Inflammatory macrophage treated with lipopolysaccharide for 4 hours (primary cell): Measurements from ENCODE around the gene AGRP.
"Not testable (repeated sequence)": the region's sequence is repeated elsewhere in the genome, so short reads cannot be mapped to it uniquely, and the experiment has no call there.

Experiments
- DNase-seq: peaks from one replicate; pipeline ENCODE4 v3.0.0-alpha.2; 2020

The AGRP gene, protein sequence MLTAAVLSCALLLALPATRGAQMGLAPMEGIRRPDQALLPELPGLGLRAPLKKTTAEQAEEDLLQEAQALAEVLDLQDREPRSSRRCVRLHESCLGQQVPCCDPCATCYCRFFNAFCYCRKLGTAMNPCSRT

DNA sequence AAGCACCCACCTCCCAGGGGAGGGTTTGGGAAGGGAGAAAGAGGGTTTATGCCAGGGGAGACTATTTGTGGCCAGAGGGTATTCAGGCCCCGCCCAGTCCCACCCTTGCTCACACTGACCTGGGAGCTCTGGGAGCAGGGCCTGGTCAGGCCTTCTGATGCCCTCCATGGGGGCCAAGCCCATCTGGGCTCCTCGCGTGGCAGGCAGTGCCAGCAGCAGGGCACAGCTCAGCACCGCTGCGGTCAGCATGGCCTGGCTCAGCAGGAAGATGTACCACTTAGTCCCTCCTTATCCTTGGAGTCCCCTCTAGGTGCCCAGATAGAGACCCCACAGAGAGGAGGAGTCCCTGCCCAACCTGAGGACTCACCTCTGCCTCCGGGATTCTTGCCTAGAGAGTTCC, at the start of gene AGRP:
TSS of gene AGRP (minus strand) at position 398 of the 400 bp plus-strand sequence. CDS start at position 249, 149 bp downstream.
- no peak for DNase-seq

DNA sequence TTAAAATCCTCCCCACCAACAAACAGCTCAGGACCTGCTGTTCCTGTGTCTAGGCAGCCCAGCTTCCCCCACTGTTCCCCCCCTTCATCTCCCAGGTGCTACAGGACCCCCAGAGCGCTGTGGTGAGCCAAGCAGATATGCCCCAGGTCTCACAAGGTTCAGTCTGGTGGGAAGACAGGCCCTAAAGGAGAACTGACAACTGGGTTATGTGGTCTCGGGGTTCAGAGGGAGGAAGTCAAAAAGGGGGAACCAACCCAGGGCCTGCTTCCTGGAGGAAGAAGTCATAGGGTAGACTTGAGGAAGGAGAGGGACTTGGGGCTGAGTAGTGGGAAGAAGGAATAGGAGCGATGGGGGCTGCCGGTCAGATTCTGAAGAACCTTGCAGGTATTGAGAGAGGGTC, 47.9 kb upstream of the AGRP start:
- peak; percentile 81 for DNase-seq

DNA sequence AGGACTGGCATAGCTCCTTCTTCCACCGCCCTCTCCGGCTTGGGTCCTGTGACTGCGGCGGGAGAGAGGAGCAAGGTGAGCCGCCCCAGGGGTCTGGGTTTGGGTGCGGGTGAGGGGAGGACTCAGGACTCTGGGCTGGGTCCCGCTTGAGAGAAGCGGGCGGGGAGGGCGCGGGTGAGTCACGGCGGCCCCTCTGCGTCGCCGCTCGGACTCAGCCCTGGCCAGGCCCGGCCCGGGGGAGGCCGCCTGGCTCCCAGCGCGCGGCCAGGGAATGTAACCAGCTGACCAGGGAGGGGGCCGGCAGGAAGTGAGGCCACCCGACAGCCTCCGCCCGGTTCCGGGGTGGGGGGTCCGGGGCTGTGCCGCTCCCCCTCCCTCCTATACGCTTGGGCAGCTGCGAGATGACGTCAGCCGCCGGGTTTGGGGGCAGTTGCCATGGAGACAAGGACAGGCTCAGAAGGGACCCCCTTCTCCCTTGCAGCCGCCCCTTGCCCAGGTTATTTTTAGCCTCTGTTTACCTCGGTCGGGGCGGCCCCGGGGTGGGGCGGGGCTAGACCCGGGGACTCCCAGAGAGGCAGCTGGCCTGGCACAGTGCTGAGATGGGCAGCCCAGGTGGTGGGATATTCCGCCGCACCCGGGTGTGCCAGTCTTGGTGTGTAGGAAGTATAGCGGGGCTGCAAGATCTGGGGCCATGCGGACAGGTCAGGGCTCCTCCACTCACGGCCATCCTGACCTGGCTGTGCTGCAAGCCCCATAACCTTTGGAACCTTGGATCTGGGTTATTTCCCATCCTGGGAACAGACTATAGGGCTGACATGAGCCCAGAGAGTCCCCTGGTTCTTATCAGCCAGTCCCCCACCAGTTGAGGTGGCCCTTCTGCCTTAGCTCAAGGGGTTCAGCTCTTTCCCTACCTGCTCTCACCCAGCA, 46.9 kb upstream of the AGRP start:
- DNase-seq, result peak; percentile 68

DNA sequence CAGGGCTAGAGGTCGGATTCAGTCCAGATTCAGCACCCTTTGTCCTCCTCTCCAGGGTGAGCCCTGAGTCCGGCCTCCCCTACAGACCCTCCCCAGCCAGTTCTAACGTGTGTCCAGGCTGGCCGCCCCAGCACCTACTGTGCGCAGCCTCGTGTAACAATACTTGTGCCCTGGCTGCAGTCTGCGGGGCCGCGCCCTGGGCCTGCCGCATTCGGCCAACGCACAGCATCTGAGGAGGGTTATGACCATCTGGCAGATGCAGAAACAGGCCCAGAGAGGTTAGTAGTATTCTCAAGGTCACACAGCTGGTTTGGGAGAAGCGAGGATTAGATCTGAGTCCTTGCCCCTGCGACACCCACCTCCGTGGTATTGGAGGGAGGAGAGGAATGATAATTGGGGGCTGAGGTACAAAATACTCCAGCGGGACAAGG, 46.2 kb upstream of the AGRP start:
- DNase-seq, result no peak

DNA sequence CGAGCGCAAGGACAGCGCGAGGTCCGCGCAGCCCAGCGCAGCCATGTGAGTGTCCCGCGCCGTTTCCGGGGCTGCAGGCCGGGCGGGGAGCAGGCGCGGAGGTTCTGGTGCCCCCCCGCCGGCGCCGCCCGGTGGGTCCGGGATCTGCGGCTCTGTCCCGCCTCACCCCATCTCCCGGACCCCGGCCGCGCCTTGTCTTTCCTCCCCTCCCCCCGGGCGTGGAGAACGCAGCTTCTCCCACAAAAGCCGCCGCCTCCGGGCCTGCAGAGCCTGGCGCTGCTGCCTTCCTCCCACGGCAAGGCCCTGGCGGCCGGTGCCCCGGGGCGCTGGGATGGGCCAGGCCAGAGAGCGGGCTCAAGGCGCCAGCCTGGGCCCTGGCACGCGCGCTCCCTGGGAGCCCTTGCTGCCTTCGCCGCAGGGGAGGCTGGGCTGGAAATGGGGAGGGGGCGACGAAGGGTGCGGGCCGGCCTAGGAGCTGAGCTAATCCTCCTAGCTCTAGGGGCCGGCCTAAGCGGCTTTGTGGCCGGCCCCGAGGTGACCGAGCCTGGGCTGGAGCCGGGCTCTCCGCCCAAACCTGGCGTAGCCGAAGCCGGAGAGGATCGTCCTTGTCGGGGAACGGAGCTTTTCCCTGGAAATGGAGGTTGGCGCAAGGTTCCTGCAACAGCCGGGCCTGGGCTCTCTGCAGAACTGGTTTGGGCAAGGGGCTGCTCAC, 45.7 kb upstream of the AGRP start:
- DNase-seq, result peak; percentile 36

DNA sequence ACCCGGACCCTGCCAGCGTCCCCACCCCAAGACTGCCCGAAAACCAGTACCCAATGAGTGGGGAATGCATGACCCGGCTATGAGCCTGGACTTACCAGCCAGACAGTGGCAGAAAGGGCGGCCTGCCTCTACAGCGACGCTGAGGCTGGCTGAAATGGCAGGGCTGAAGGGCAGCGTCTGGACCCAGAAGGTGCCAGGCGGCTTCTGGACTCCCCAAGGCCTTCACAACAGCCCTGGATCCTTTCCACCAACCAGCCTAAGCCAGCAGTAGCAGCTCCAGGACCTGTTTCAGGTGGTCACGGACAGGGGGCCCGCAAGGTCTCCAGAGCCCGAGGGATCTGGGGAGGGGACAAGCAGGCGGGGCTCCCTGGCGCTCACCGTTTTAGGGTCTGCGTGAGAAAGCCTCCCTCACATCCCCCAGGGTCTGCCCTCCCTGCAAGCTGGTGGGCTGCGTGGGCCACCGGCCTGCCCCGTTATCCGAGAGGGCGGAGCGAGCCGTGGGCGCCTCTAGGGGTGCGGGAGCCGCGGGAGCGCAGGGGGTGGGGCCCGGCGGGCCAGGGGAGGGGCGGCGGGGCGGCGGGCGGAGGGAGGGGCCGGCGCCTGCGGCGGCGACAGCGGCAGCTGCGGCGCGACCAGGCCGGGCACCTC, 45.0 kb upstream of the AGRP start, which contains the start of gene RIPOR1:
TSS of gene RIPOR1 (plus strand) at position 608 of the 648 bp plus-strand sequence. CDS start 9,618 bp downstream, outside the sequence.
- peak; percentile 51 for DNase-seq

DNA sequence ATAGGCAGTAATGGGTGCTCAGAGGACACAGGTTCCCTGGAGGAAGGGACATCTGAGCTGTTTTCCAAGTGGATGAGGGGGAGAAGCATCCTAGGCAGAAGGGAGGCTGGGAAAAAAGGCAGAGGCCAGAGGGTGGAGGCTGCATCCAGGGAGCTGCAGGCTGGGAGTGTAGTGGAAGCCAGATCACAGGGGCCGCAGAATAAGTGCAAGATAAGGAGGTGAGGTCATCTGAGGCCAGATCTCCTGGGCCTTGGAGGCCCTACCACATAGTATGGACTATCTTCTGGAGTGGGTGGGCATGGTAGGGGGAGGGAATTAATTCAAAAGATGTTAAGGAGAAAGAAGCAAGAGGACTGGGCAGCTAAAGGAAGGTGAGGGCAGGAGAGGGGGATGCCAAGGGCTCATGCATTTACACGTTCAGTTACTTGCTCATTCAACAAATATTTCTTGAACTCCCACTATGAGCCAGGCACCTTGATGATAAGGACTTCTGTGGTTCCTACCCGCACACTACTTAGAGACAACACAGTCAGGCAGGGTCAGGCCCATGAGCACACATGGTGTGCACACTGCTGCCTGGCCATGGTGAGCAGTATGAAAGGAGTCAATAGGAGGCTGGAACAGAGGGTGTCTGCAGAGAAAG, 42.9 kb upstream of the AGRP start:
- DNase-seq, result no peak

DNA sequence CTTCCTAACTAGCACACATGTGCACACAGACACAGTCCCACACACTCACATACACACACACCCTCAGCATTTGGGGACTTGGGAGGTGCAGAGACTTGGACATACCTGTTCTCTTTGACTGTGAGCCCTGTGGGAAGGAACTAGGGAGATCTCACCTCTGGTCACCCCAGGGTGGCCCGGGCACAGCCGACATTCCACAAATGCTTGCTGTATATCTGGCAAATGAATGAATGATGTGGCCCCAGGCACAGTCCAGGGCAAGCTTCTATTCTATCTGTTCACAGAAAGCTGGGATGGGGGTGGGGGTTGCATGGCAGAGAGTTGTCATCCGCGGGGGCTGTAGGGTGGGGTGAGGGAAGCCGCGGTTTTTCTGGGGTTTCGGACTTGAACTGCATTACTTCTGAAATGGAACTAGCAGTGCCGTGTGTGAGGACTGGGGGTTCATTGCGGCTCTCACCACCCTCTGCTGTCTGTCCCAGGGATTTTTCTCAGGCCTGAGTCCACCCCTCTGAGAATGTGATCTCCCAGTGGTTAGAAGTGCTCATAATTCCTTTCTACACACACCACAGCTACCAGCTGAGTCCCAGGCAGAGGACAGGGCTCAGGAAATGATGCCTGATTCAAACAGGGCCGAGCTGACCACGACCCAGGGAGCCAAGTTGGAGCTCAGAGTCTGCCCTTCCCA, 42.0 kb upstream of the AGRP start:
- DNase-seq, result no peak

DNA sequence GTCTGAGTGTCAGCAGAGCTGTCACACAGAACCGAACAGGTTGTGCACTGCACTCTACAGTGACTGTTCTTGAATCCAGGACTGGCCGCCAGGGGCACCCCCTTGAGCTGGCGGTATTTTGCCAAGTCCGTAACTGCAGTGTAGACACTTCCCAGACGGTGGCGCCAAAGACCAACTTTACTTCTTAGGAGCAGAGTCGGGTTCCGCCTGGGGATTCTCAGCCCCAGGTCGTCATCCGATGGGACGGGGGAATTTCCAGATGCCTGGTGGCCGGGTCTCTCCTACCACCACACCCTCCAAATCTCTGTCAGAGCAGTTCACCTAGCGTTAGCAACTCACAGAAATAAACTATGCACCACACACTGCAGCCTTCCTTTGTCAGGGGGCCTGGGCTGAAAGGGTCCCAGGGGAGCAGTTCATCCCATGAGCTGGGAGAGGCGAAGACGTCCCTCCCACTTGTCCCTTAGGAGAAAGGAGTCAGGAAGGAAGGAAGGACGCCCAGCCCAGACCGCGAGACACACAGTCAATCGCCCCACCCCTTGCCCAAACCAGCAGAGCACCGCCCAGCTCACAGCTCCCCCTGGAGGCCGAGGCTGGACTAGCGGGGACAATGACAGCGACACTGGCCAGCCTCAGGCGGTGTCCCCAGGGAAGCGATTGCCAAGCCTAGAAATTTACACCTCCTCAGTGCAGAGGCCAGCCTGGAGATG, 37.9 kb upstream of the AGRP start:
- DNase-seq, result peak; percentile 99

DNA sequence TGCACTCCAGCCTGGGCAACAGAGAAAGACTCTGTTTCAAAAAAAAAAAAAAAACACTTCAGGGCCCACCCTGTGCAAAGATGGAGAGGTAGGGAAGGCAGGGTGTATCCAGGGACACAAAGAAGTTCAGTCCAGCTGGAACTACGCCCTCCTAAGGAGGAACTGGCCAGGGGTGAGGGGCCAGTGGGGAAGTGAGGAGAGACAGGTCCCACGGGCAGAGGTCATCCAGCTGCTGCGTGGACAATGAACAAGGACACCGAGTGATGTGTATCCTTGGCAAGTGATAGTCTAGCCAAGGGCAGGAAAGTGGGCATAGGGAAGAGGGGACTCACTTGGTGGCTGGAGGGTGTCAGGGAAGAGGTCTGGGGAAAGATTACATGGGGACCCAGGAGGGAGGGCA, 35.9 kb upstream of the AGRP start:
- peak; percentile 27 for DNase-seq

DNA sequence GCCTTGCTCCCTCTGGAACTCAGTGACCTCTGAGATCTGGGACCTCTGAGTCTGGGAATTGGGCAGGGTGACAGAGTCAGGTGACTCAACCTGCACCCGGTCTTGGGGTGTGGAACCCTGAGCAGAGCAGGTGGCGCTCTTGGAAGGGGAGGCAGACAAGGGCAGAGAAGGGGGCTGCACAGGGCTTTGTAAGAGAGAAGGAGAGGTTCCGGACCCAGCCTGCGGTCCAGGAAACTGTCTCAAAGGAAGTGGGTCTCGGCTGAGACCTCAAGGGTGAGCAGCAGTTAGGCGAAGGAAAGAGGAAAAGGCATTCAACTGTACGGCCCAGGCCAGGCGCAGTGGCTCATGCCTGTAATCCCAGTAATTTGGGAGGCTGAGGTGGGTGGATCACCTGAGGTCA, 35.3 kb upstream of the AGRP start:
- DNase-seq, result no peak

DNA sequence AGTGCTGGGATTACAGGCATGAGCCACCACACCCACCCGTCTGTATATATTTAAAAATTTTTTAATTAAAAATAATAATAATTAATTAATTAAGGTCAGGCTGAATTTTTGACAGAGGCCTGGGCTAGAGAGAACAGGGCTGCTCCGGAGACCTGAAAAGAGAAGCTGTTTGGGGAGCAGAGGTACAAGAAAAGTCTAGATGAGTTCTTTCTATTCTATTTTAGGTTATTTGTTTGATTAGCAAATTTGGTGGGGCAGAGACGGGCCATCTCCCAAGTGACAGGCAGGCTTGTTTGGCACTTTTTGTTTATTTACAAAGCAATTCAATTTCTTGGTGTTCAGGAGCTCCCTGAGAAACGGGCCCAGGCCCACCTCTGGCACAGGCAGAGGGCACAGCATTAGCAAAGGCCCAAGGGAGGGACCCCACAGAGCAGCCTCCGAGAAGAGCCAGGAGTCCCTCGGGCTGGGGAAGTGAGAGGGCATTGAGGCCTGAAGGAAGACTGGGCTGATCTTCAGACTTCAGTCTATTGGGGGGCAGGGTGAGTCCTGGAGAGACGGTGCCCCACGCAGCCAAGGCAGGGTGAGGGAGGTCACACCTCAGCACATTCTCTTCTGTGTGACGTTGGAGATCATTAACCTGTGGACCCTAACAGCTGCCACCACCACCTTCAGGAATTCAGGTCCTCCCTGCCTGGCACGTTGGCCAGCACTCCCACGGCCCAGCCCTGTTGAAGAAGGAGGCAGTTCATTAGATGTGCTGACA, 34.5 kb upstream of the AGRP start:
- no peak for DNase-seq

DNA sequence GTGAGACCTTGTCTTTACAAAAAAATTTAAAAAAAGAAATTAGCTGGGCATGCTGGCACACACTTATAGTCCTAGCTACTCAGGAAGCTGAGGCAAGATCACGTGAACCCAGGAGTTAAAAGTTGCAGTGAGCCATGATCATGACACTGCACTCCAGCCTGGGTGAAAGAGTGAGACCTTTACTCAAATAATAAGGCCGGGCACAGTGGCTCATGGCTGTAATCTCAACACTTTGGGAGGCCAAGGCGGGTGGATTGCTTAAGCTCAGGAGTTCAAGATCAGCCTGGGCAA, 33.8 kb upstream of the AGRP start:
- DNase-seq, result peak; percentile 23

DNA sequence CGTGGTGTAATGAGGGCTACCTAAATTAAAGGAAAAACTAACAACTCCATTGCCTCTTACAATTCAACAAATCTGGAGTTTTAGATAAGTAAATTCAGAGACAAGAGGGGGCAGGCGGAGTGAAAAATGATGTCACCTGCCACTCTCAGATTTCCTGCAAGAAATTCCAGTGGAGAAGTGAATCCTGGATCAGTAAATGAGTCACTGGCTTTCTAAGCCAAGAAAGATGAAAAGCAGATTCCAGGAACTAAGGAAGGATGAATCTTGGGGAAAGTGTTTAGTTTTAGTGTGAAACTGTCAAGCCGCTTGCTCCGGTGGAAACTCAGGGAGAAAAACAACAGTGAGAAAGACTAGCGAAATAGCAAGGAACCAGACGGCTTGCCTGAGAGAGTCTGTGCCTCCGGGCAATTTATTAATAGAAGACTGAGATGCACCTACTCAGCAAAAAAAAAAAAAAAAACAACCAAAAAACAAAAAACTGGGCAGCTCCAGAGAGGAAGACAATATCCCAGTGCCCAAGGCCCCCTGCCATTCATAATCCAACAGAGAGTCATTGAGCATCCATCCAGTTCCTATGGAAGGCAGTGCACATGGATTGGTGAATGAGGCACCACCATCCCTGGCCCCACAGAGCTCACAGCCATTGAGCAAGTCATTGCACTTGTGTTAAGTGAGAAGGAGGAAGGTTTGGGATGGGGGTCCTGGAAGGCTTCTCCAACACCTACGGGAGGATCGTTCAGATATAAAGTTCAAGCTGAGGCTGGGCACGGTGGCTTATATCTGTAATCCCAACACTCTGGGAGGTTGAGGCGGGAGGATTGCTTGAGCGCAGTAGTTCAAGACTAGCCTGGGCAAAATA, 33.2 kb upstream of the AGRP start:
- no peak for DNase-seq

DNA sequence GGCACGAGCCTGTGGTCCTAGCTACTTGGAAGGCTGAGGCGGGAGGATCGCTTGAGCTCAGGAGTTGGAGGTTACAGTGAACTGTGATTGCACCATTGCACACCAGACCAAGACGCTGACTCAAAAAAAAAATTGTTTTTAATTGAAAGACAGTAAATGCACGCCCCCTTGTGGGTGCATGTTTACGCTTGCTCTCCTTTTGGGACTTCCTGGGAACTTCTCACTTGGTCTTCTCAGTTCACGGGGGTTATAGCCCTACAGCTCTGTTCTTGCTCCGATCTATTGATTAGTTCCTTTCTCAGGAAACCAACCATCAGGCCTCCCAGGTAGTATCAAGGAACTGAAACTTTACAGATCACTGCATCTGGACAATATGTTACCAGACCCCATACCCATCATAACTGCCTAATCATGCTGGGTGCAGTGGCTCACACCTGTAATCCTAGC, 31.1 kb upstream of the AGRP start:
- peak; percentile 97 for DNase-seq

DNA sequence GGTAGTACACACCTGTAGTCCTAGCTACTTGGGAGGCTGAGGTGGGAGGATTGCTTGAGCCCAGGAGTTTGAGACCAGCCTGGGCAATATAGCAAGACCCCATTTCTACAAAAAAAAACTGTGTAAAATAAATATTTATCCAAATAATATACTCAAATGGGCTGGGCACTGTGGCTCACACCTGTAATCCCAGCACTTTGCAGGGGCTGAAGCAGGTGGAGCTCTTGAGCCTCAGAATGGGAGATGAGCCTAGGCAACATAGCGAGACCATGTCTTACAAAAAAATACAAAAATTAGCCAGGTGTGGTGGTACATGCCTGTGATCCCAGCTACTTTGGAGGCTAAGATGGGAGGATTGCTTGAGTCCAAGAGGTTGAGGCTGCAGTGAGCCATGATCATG, 30.5 kb upstream of the AGRP start:
- not testable (repeated sequence) for DNase-seq

DNA sequence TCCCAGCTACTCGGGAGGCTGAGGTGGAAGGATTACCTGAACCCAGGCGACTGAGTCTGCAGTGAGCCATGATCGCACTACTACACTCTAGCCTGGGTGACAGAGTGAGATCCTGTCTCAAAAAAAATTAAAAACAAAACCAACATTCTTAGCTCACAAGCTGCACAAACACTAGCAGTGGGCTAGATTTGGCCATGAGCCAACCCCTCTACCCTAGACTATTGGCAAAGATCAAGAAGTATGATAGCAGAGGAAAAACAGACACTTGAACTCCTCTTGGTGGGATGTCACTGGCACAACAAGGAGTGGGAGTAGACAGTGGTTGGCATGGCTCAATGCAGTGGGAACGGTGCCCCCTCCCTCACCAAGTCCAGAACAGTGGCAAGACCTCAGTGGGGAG, 25.7 kb upstream of the AGRP start:
- DNase-seq, result peak; percentile 29

DNA sequence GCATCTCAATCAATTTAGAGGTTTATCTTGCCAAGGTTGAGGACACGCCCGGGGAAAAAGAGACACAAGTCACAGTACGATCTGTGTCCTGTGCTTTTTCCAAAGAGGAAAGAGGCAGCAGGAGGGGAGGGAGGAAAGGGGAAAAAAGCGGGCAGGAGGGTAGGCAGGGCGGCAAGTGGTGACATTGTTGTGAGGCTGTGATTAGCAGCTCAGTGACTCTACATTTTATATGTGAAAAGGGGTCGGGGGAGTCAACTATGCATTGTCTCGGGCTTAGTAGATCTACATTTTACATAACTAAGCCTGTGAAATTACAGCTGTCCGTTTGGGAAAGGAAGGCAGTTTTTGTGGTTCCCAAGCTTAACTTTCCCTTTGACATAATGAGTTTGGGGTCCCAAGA, 23.1 kb upstream of the AGRP start:
- DNase-seq, result no peak
